ENCODE measurements around the gene MALRD1.

MALRD1 gene

DNA sequence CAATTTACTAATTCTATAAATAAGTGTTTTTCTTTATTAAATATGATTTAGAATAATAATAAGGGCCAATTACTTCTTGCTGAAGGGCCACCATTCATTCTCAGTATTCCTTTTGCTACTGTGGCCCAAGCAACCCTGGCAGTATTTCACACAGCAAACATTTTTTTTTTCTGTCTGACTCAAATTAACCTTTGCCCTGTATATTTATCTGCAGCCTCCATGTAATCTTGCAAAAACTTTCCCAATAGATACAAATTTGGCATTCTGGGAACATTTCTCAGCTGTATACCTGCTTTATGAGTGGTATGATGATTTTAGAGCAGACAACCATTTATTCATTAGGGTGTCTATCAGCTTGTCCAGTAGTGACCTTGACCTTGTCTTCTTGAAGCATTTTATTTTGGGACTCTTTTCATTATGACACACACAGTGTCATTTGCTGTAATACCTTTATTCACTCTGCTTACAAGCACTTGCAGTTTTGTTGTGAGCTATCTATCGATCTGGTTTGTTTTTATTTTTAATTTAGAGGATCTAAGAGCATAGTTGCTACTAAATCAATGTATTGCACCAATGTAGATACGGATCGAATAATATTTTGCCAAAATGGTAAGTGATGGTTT is 607.9 kb downstream of the MALRD1 start:
- no peak for DNase-seq

DNA sequence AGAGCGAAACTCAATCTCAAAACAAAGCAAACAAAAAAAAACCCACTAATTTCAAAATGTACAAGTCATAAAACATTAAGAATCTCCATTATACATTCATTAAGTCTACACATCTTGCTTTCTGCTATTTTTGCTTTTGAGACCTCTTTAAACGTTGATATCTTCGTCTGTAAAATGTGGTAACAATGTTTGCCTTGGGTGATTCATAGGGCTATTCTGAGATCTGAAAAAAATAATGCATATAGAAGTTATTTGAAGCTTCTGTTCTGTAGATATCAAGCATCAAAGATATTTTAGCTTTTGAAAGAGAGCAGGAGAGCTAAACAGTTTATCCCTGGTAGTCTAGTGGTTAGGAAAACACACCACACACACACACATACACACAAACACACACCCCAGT is 609.5 kb downstream of the MALRD1 start:
- no peak for DNase-seq

DNA sequence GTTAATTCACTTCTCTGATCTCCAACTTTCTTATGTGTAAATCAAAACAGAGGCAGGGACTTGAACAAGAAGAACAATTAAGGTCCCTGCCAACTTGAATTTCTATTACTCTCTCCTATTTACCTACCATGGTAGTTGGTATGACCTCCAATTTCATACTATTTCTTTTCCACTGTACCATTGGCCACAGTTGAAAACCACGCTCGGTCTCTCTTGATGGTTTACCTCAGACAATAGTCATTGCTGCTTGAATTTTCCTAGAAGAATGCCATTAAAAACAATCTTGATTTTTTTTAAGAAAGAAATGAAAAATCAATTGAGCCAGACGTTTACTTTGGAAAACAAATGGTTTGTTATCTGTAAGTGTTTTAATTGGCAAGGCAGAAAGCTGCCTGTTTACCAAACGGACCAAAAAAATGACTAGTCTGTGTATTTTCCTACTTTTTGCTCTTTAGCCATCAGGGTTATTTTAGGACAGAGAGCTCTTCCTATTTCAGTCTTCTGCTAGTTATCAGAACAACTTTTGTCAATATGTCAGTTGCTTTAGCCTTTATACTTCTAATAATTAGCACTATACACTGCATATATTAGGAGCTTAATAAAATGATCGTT is 610.1 kb downstream of the MALRD1 start:
- no peak for DNase-seq

DNA sequence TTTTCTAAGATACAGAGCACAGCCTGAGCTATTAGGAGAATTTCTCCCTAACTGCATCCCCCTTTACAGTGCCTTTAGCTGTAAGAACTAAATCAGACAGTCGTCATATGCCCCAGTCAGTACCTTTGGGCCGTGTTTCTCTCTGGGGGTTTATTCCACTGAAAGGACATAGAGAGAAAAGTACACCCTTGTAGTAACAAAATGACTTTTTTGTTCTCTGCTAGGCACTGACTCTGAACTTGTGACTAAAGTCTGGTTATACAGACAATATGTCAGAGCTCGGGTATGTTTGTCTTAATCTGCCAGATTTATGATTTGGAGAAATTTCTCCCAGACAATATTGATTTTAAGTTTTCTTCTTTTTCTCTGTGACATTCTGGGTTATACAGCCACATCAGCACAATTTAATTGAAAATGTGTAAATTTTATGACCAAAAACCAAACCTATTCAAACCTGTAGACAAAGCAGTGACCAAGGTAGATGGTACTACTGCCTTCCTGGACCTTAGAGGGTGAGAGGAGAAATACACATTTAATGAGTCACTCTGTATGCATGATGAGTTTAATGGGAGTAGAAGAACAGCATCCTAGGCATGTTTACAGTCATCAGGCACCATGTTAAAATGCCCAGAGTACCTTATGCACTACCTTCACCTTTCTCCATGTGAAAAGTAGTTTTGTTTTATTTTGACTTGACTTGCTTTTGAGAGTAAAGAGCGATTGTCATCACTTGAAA is 611.5 kb downstream of the MALRD1 start:
- DNase-seq: no peak

DNA sequence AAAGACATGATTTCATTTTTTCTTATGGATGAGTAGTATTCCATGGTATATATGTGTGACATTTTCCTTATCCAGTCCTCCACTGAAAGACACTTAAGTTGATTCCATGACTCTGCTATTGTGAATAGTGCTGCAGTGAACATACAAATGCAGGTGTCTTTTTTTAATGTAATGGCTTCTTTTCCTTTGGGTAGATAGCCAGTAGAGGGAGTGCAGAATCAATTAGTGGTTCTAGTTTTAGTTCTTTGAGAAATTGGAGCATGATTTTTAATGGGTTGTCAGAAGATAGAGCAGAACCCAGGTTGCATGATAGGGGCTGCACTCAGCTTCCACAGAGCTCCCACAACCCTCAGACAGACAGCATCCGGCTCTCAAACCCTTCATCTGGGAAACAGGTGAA is 614.7 kb downstream of the MALRD1 start:
- DNase-seq: peak; percentile 30

DNA sequence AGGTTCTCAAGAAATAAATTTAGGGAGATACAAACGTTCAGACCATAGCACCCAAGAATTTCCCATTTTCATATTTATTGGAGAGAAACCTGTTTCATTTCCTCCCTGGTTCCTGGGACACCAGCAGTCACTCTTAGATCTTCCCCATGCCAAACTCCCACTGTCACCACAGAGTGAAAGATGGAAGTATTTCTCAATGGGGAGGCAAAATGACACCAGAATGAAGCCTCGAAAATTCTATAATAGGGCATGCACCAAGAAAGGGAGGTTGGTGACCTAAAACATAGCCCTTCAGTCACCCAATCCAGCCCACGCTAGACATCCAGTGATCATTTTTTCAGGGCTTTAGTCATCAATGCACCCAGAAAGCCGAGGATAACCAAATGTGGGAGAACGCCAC is 619.5 kb downstream of the MALRD1 start:
- DNase-seq: no peak

DNA sequence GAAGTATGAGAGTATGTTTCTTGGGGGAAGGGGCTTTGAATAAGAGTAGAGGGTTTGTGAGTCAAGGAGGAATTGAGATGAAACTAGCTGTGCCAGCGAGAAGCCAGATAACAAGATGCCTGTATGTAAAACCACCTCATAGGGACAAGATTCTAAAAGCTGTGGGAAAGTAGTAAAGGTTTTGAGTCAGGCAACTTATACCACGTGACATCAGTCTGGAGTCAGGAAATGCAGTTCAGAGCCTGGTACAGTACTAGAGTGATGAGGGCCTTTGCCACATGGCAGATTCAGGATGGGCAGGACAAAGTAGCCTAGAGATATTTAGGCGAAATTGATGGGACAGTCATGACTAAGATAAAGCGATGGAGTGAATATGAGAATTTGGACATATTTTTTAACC is 627.5 kb downstream of the MALRD1 start:
- DNase-seq: no peak

DNA sequence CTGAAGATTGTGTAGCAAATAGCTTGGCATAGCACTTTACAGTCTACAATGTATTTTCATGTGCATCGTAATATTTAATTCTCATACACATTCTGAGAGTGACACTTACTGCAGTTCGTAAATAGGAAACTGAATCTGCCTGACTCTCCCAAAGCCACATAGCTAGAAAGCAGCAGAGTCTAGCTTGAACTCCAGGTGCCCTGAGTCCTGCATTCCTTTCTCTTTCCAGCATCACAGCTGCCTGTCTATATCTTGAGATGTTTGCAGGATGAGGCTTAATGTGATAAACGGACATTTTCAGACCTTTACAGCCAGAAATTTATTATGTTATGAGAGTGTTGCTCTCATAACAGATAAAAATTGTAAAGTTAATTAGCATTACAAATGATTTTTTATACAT is 634.8 kb downstream of the MALRD1 start:
- DNase-seq: no peak

DNA sequence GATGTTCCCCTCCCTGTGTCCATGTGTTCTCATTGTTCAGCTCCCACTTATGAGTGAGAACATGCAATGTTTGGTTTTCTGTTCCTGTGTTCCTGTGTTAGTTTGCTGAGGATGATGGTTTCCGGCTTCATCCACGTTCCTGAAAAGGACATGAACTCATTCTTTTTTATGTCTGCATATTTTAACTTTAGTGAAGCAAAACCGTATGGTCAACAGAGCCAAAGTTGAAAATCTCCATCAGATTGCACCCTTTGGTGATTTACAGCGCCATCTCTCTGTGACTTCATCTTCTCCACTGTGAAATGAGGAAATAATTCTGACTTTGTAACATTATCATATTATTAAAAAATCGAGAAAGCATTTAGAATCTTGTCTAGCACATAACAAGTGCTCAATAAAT is 635.4 kb downstream of the MALRD1 start:
- DNase-seq: no peak

DNA sequence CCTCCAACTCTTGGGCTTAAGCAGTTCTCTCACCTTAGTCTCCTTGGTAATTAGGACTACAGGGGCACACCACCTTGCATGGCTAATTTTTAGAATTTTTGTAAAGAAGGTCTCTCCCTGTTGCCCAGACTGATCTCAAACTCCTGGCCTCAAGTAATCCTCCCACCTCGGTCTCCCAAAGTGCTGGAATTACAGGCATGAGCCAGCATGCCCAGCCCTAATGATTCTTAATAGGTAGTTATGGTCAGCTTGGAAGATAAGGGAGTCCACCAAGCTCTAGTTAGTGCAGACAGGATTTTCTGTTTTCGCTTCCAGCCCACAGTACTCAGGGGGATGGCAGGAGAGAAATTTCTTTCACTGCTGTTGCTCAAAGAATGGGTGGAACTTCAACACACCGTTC is 639.7 kb downstream of the MALRD1 start:
- no peak for DNase-seq

DNA sequence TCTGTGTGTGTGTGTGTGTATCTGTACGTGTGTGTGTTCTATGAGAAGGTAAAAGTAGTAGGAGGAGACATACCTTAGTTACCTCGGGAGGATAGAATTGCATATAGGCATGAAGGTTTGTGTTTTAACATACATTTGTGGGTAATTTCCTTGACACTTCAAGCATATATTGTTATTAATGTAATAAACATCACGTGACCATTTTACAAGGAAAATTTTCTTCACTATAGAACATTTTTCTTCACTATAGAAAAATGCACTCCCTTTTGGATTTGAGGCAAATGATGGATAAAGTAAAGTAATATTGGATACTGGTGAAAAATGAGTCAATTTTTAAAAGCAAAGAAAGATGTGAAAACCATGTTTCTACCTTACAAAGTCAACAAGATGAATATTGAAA is 640.6 kb downstream of the MALRD1 start:
- no peak for DNase-seq

DNA sequence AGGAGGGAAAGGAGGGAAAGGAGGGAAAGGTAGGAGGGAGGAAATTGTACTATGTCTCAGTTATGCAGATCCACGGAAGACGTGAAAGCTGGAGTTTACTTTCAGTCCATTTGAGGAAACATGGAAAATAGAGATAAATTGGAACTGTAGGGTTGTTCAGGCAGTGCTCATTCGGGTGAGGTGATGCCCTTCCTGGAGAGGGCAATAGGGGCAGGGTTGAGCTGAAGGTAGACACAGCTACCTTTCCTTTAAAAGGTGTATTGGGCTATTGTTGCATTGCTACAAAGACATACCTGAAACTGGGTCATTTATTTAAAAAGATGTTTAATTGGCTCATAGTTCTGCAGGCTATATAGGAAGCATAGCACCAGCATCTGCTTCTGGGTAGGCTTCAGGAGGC is 650.7 kb downstream of the MALRD1 start:
- no peak for DNase-seq

DNA sequence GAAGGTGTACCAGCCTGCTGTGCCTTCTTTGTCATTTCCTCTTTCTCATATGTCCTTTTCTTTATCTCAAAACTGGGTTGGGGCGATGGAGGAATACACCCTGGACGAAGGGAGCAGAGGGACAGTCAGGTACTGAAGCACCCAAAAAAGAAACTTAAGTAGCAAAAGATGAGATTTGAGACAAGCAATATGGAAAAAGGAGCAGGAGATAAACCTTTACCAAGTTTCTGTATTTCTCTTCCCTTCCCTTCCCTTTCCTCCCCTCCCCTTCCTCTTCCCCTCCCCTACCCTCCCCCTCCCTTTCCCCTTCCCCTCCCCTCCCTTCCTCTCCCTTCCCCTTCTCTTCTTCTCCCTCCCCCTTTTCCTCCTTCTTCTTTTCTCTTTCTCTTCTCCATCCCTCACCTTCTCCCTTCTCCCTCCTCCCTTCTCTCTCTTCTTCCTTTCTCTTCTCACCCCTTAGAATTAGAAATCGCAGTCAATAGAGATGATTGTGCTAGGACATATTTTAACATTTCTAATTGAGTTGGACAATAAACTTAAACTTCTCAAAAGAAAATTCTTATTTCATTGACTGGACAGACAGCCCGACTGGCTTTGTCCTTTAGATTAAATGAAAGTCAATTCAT is 652.9 kb downstream of the MALRD1 start:
- no peak for DNase-seq

DNA sequence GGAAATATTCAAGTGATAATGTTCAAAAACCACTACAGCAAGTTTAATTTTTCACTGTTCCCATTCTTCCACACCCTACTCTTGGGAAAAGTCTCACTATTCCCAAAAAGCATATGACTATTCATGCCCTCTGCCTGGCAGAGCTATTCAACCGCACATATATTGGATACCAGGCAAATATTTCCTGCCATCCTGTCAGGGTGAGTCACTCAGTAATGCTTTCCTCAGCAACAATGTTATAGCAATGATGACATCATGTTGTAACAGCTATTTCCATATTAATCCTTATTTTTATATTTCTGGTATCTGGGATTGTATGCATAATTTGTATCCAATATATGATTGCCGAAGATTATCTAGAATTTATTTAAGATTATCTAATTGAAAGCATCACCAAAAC is 653.6 kb downstream of the MALRD1 start:
- DNase-seq: no peak

DNA sequence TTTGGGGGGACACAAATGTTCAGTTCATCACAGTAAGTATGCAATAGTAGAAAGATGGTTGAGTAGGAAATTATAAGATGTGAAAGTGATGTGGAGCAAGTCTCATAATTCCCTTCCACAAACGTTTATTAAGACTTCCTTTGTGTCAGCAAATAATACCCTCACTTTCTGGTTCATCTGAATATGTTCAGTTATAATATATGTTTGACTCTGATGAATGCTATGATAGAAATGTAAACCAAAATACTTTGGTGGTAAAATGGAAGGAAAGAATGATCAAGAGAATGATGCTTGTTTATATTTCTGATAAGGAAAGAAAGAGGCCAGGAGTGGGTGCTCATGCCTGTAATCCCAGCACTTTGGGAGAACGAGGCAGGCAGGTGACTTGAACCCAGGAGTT is 655.9 kb downstream of the MALRD1 start:
- no peak for DNase-seq

DNA sequence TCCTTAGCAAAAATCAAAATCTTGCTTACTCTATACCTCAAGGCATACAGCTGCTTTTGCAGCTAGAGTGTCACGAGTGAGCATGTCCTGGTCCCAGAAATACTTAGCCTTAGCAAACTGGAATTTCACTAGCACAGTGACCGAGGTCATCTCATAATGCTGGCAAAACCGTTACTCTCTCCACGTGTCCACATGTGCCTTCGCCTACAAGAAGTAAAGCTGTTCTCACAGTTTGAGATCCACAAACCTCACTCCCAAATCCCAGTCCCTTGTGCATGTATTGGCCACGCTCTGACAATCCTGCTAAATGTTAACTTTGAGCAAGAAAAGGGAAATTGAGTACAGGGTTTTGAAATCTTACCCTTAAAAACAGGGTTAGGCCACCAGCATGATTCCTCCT is 656.6 kb downstream of the MALRD1 start:
- DNase-seq: no peak

DNA sequence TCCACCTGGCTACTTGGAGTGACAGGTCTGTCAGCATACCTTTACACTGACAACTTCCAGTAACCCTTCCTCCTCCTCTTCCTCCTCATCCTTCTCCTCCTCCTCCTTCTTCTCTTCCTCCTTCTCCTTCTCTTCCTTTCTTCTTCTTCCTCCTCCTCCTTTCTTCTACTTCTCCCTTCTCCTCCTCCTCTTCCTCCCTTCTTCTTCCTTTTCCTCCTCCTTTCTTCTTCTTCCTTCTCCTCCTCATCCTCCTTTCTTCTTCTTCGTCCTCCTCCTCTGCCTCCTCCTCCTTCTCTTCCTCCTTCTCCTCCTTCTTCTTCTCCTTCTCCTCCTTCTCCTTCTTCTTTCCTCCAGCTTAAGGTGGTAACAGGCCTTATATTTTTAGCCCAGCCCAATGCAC is 658.3 kb downstream of the MALRD1 start:
- no peak for DNase-seq

DNA sequence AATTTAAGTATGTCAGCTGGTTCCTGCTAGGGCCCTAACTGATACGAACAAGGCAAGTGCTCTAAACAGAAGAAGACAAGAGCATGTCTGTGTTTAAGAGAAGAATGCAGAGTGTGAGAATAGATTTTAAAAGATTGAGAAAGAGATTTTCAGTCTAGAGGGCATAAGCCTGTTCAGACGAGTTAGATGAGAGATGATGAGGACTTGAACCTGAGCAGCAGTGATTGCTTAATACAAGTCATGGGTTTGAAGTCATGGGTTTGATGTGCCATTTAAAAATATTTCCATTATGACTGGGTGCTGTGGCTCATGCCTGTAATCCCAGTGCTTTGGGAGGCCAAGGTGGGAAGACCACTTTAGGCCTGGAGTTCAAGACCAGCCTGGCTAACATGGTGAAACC is 658.8 kb downstream of the MALRD1 start:
- no peak for DNase-seq

DNA sequence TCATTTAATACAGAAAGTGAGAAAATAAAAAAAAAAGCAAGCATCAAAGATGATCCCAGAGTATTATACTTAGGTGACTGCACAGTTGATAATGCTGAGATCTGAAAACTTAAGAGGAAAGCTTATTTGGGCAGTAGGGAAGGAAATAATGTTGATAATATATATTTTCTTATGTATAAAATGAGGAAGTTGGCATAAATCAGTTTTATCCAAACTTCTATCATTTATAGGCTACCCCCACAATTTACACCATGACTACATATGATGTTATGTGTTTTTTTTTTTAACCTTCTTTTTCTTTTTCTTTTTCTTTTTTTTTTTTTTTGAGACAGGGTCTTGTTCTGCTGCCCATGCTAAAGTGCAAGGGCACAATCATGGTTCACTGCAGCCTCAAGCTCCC is 659.4 kb downstream of the MALRD1 start:
- DNase-seq: no peak

DNA sequence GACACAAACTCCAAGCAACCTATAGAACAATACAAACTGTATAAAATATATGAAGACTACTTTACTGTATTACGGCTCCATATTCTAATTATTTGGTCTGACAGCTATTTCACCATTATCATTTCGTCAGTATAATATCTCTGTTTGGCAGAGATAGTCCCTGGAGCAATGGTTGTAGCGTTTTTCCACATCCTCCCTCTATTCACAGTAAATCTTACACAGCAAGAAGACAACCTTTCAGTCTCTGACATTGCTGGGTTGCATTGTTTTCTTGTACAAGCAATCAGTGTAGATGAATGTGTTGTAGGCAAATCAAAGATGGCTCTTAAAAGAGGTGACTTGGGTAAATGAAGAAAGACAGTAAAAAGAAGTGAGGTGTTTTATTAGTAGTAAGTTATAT is 662.0 kb downstream of the MALRD1 start:
- no peak for DNase-seq

DNA sequence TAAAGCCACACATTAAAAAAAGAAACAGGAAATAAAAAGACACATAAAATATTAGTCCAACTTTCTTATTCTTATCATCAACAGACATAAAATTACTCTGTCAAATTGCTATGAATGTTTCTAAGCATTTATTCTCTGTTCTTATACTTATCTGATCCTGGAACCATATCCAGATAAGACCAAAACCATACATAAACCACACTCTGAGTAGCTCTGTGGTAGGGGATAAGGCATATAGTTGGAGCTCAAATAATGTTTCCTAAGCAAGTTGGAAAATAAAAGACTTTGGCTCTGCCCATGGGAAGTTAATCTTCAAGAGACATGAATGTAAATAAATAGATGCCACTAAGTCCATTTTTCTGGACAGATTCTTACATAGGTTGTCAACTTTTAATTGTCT is 664.6 kb downstream of the MALRD1 start:
- DNase-seq: peak; percentile 74

DNA sequence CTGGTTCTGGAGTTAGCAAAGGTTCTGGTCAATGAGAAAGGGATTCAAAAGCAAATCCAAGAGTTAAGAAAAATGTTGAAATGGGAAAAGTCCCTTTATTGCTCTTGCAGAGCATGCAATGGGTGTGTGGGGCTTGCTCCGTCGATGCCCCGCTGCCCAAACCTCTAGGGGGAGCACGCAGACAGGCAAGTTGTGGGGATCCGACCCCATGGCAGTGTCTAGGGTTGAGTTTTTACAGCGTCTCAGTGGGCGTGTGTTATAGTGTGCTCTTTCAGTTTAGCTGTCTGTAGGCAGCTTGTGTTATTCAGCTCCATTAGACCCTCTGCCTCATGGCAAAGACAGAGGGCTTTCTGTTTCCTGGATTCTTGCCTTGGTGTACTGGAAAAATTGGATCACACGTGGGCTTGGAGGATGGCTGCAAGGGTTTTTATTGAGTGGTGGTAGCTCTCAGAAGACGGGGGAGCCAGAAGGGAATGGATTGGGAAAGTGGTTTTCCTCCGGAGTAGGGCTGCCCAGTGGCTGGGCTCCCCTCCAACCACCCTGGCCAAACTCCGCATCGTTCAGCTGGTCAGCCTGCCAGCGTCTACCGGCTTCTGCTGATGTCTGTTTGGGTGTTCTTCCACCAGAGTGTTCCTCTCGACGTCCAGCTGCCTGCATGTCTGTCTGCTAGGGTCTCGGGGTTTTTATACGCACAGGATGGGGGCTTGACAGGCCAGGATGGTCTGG is 665.4 kb downstream of the MALRD1 start:
- peak; percentile 85 for DNase-seq

DNA sequence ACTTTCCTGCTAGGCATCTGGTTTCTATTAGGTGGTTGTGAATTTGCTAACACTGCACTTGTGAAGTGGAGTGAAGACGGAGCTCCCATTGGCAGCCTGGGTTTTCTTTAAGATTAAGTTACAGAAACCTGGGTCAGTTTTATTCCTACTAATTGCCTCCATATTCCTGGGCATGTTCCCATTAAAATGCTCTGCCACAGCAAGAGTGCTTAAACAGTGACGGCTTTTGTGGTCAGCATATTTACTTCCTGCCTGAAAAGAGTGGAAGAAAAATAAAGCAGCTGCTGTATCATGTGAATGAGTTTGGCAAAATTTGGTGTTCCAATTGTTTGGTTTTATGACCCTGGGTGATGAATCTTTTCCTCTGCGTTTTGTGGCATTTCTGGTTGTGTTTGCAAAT is 670.7 kb downstream of the MALRD1 start:
- DNase-seq: peak; percentile 62
